ENCODE results near the gene ZFP64.

GRCh38 chr20:52166150-52166549 is 25.4 kb downstream of the ZFP64 start:
- TF ChIP-seq EP300 (IDR thresholded peaks at IDR 0.05) (no peak), CTCF (IDR thresholded peaks at IDR 0.05) (no peak), POLR2A (IDR thresholded peaks at IDR 0.05) (no peak), POLR2AphosphoS5 (IDR thresholded peaks at IDR 0.05) (no peak)
